Heart left ventricle (tissue), 13 donors: ENCODE results near the gene SARM1.

Experiments
- POLR2A ChIP-seq, 2 donors: fragments of 450-650 bp; IDR thresholded peaks; one replicate each; pipeline ENCODE4 v1.6.1; 2017; ENCODE audit warnings: antibody characterized with exemption in 2 of 2, mild to moderate bottlenecking in 2 of 2, moderate library complexity in 2 of 2
- TF ChIP-seq, protein P1 (sequence below), 12 donors: fragments of 200-600 bp; sonication (generic) in 4 of 12; IDR thresholded peaks; one replicate each; pipeline versions ENCODE4 v1.5.0 to v1.8.0; 2018 to 2022; ENCODE audit warnings: antibody characterized with exemption in 12 of 12, mild to moderate bottlenecking in 5 of 12
- donor health status: ischemic (EF 13 %, LVEDD 7.1; RV severe dilation, severe dysfunction).
- donor health status: DM: no; HTN: yes; CAD: no.
- donor health status: DM: no; HTN: no; CAD: no.
- donor health status: ischemic (EF 25% LVEDD 6.9; RV normal size, moderate dysfunction).
- donor health status: ischemic (EF 25% LVEDD 5.7; RV mildly dilated, moderate dysfunction).
- donor health status: ischemic (EF 35%, LVEDD 5.7; RV mildly dilated, moderate dysfunction).
- donor health status: nonischemic (EF 11% LVEDD 7.7; RV severe dilation, severe dysfunction).
- donor health status: DM: yes; HTN: yes; CAD: no.
- donor health status: PGD.
- donor health status: ischemic (EF 29% LVEDD 5.4; RV normal size, mild dysfunction).
- donor health status: nonischemic (EF 23%, LVEDD 6.1; RV moderate dilation, normal function).

DNA sequence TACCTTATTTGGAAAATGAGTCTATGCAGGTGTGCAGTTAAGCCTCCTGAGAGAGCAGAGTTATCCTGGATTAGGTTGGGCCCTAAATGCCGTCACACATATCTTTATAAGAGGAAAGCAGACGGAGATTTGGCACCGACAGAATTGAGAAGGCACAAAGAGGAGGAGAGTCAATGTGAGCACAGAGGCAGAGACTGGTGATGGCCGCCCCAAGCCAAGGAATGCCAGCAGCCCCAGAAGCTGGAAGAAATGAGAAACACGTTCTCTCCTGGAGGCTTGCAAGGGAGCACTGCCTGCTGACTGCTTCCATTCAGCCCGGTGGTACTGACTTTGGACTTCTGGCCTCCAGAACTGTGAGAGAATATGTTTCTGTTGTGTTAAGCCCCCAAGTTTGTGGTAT, 31.4 kb downstream of the SARM1 start:
- TF ChIP-seq, protein P1, sequence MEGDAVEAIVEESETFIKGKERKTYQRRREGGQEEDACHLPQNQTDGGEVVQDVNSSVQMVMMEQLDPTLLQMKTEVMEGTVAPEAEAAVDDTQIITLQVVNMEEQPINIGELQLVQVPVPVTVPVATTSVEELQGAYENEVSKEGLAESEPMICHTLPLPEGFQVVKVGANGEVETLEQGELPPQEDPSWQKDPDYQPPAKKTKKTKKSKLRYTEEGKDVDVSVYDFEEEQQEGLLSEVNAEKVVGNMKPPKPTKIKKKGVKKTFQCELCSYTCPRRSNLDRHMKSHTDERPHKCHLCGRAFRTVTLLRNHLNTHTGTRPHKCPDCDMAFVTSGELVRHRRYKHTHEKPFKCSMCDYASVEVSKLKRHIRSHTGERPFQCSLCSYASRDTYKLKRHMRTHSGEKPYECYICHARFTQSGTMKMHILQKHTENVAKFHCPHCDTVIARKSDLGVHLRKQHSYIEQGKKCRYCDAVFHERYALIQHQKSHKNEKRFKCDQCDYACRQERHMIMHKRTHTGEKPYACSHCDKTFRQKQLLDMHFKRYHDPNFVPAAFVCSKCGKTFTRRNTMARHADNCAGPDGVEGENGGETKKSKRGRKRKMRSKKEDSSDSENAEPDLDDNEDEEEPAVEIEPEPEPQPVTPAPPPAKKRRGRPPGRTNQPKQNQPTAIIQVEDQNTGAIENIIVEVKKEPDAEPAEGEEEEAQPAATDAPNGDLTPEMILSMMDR (IDR thresholded peaks at IDR 0.05), result no peak
- no peak for TF ChIP-seq POLR2A (IDR thresholded peaks at IDR 0.05)
